Measurements from ENCODE around the gene ECSCR.

DNA sequence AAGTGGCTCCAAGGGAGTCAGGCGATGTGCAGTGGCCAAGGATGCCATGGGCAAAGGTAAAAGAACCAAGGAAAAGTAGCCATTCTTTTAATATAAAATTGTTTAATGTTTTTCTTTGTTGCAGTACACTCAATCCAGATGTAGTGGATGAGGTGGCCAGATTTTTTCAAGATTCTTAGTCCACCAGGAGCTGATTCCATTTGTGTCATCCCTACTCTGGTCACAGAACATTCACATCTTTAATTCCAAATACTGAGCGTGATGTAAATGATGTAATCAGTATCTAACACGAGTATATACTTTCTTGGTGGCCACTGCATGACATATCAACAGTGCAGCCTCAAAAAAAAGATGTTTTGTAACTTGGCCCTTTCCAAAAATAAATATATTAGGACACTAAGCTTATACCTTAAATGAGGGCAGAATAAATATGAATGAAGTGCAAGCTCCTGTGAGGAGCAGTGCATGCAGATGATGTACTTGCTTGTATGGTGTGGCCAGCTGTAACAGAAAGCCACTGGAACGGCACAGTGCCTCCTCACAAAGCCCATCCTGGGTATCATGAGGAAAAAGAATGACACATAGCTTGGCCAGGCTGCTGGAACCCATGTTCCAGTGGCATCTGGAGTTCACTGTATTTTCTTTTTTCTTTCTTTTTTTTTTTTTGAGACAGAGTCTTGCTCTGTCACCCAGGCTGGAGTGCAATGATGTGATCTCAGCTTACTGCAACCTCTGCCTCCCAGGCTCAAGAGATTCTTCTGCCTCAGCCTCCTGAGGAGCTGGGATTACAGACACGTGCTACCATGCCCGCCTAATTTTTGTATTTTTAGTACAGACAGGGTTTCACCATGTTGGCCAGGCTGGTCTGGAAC is 52.2 kb downstream of the ECSCR start:
- TF ChIP-seq TAF1 (IDR thresholded peaks at IDR 0.05; ENCODE audit: low read depth, low read length) (no peak), POLR2A (IDR thresholded peaks at IDR 0.05; ENCODE audit: control extremely low read depth in 1 of 2, low read depth in 2 of 2, low read length in 2 of 2) (no peak), CEBPB (IDR thresholded peaks at IDR 0.05; ENCODE audit: low read depth, low read length) (no peak), KDM1A (IDR thresholded peaks at IDR 0.05; ENCODE audit: borderline replicate concordance, low read length) (no peak)
- TF ChIP-seq, protein P1, sequence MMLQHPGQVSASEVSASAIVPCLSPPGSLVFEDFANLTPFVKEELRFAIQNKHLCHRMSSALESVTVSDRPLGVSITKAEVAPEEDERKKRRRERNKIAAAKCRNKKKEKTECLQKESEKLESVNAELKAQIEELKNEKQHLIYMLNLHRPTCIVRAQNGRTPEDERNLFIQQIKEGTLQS (IDR thresholded peaks at IDR 0.05; ENCODE audit: insufficient read depth, low read depth, low read length), result no peak
